D721Med (cell line): Measurements from ENCODE around the gene TFCP2.

Experiments
- DNase-seq: peaks from one replicate; pipeline ENCODE4 v3.0.0; 2011; ENCODE audit warnings: low spot score; ENCODE audit not compliant: insufficient read length
- FAIRE-seq: peaks from 2 replicates; lab custom pipeline; 2011; peaks lifted over from hg19 to GRCh38; lab: Jason Lieb, UNC
- TF ChIP-seq, protein P1 (sequence below): IDR thresholded peaks from 2 replicates; pipeline ENCODE4 v1.5.1; 2012; ENCODE audit warnings: mild to moderate bottlenecking, control low read depth; ENCODE audit not compliant: insufficient read depth; ENCODE audit errors: missing control alignments

The TFCP2 gene

GRCh38 chr12:51217133-51217967 lies 44.4 kb upstream of the TFCP2 start:
- no peak for FAIRE-seq
- DNase-seq: peak; percentile 53
- TF ChIP-seq, protein P1, sequence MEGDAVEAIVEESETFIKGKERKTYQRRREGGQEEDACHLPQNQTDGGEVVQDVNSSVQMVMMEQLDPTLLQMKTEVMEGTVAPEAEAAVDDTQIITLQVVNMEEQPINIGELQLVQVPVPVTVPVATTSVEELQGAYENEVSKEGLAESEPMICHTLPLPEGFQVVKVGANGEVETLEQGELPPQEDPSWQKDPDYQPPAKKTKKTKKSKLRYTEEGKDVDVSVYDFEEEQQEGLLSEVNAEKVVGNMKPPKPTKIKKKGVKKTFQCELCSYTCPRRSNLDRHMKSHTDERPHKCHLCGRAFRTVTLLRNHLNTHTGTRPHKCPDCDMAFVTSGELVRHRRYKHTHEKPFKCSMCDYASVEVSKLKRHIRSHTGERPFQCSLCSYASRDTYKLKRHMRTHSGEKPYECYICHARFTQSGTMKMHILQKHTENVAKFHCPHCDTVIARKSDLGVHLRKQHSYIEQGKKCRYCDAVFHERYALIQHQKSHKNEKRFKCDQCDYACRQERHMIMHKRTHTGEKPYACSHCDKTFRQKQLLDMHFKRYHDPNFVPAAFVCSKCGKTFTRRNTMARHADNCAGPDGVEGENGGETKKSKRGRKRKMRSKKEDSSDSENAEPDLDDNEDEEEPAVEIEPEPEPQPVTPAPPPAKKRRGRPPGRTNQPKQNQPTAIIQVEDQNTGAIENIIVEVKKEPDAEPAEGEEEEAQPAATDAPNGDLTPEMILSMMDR: peak; percentile 11

DNA sequence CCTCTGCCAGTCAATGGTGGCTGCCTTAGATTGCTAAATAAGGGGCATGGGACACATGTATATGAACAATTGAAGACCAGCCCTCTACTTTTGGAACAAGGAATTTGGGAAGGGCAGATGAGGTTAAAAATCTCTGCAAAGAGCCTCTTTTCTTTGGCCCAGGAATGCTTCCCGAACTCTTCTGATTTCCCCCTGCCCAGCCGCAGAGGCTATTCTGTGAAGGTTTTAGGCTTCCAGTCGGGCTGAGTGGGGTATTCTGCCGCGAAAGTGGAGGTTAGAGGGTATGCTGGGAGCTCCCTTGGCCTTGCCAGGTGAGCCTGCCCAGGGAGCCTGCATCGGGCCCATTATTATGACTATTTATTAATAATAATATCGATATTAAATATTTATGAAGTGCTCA lies 43.7 kb upstream of the TFCP2 start:
- no peak for FAIRE-seq

DNA sequence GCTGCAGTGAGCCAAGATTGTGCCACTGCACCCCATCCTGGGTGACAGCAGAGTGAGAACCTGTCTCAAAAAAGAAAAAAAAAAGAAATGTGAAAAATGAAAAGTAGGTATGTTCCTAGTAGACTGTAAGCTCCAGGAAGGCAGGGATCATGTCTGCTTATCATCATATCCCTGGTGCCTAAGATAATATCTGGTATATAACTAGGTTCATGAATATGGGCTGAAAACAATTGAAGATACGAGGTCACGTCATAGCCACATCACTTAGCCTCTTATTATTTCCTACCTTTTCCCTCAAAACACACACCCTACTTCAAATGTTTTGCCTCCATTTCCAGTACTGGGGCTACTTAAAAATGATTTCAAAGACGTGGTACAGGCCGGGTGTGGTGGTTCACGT lies 42.0 kb upstream of the TFCP2 start:
- no peak for FAIRE-seq
- TF ChIP-seq, protein P1: no peak
- no peak for DNase-seq

More for the DNA sequence above, 43.7 kb upstream of the TFCP2 start:
- no peak for DNase-seq
- TF ChIP-seq, protein P1: no peak

DNA sequence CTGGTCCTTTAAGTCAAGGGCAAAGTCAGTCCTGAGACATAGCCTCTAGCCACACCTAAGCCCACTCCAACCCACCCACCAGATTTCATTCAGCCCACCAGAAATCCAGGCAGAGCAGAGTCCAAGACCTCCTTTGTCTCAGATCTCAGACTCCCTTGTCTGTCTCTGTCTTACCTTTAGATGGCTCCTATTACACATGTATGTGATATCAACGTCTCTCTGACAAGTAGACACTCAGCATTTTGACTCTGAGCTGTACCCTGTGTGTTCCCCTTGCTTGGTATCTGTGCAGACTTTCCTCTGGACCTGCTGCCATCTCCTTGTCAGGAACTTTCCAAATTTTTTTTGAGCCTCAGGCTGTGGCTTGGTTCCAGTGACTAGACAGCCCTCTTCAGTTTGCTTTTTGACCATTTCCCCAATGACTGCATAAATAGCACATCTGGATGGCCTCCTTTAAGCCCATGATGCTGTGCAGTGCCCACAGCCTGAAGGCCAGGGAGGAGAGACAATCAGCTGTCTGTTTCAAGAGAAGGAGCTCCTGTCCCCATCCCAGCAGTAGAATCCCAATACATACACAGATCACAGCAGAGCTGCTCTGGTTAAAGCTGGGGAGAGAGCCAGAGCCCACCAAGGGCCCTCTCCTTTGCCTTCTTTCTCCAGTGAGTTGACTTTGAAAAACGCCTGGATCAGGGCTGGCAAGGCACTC lies 37.9 kb upstream of the TFCP2 start:
- FAIRE-seq (no peak), DNase-seq (no peak)
- TF ChIP-seq, protein P1: no peak

GRCh38 chr12:51209259-51209658 lies 36.3 kb upstream of the TFCP2 start:
- FAIRE-seq (no peak), DNase-seq (no peak)
- TF ChIP-seq, protein P1: no peak

- DNase-seq (no peak), FAIRE-seq (no peak)
- TF ChIP-seq, protein P1: no peak
Observed at GRCh38 chr12:51208016-51208660, 35.2 kb upstream of the TFCP2 start.
